ENCODE measurements around the gene VPS8.

DNA sequence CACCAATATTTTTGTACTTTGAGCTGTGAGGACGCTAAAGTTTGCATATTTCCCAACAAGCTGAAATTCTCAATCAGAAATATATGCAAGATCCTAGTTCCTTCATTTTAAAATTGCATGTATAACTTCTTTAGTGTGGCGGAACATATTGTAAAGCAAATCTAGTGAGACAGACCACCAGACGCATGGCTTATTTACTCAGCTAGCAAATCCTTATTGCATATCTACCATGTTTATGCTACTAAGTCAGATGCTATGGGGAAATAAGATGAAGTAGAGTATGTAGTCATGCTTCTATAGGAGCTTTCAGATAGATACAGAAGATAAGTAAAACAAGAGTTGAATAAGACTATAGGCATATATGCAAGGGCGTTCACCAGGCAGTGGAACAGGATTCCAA, 278.8 kb downstream of the VPS8 start:
- TF ChIP-seq, protein P1, sequence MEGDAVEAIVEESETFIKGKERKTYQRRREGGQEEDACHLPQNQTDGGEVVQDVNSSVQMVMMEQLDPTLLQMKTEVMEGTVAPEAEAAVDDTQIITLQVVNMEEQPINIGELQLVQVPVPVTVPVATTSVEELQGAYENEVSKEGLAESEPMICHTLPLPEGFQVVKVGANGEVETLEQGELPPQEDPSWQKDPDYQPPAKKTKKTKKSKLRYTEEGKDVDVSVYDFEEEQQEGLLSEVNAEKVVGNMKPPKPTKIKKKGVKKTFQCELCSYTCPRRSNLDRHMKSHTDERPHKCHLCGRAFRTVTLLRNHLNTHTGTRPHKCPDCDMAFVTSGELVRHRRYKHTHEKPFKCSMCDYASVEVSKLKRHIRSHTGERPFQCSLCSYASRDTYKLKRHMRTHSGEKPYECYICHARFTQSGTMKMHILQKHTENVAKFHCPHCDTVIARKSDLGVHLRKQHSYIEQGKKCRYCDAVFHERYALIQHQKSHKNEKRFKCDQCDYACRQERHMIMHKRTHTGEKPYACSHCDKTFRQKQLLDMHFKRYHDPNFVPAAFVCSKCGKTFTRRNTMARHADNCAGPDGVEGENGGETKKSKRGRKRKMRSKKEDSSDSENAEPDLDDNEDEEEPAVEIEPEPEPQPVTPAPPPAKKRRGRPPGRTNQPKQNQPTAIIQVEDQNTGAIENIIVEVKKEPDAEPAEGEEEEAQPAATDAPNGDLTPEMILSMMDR (IDR thresholded peaks at IDR 0.05; ENCODE audit: control extremely low read depth in 1 of 3, insufficient read depth in 1 of 3, low read depth in 1 of 3, low read length in 3 of 3): no peak
- no peak for TF ChIP-seq EP300 (IDR thresholded peaks at IDR 0.05; ENCODE audit: borderline replicate concordance in 1 of 2, low read depth in 2 of 2, low read length in 2 of 2)
- no peak for TF ChIP-seq SRF (IDR thresholded peaks at IDR 0.05; ENCODE audit: low read depth, low read length)
- TF ChIP-seq JUND (IDR thresholded peaks at IDR 0.05; ENCODE audit: low read length): no peak
- TF ChIP-seq YY1 (IDR thresholded peaks at IDR 0.05; ENCODE audit: low read depth, low read length): no peak
- no peak for TF ChIP-seq CHD1 (IDR thresholded peaks at IDR 0.05; ENCODE audit: low read depth, low read length)
- TF ChIP-seq POLR2A (IDR thresholded peaks at IDR 0.05; ENCODE audit: control extremely low read depth in 1 of 2, low read depth in 2 of 2, low read length in 2 of 2): no peak
- TF ChIP-seq PHF8 (conservative IDR thresholded peaks at IDR 0.05; ENCODE audit: low read depth, low read length): no peak
- TF ChIP-seq ASH2L (IDR thresholded peaks at IDR 0.05; ENCODE audit: low read length): no peak
- TF ChIP-seq RAD21 (IDR thresholded peaks at IDR 0.05 in 1 of 2, conservative IDR thresholded peaks at IDR 0.05 in 1 of 2; ENCODE audit: low read depth in 2 of 2, low read length in 2 of 2): no peak
- no peak for TF ChIP-seq RXRA (IDR thresholded peaks at IDR 0.05; ENCODE audit: insufficient read depth, low read depth, low read length)
